GM12891 (cell line): ENCODE results near the gene MYCN.

Experiments
- POLR2A ChIP-seq: IDR thresholded peaks from 2 replicates; pipeline ENCODE4 v1.6.1; 2011; ENCODE audit warnings: low read depth, low read length, control low read depth
- SPI1 ChIP-seq: IDR thresholded peaks from 2 replicates; pipeline ENCODE4 v1.6.1; 2011; ENCODE audit warnings: low read depth, low read length, control low read depth

- no peak for TF ChIP-seq POLR2A
- TF ChIP-seq SPI1, result no peak
Measured at GRCh38 chr2:15937882-15938802, 2.2 kb upstream of the MYCN start.
